ENCODE results near the gene BCR. TPM values are rescaled to one million over a fixed set of nuclear protein-coding genes. Genes with fewer than 3 reads are reported as not detected.

The BCR gene
- polyA plus RNA-seq, 1 donor (not counting 4 experiments of a cell fraction or from before 2014, with no cell fraction given), result 25.8 TPM

DNA sequence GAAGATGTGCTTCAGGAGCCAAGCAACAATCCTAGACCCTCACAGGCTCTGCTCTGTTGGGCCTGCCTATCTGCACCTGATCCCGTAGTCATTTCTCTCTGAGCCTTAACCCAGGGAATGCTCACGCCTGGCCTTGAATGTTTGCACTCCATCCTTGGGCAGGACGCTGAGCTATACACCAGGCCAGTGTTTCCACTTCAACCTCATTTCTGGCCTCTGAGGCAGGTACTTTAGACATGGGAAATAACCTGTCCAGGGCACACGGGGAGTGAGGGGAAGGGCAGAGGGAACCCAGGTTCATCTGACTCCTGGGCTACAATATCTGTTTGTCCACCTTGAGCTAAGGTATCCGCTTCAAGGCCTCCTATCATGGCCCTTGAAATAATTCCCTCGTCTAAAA lies 48.4 kb upstream of the BCR start:
- Histone ChIP-seq H3K9me1 (ENCODE audit: control insufficient read depth, extremely low read depth, insufficient read depth, low read length) (no peaks in the 10 kb centered on the region), H3K79me2 (ENCODE audit: control insufficient read depth, insufficient read depth, low read length) (no peaks in the 10 kb centered on the region), H3K9me3 (ENCODE audit: control insufficient read depth, low read depth, low read length) (no peaks in the 10 kb centered on the region), H3K4me3 (ENCODE audit: control insufficient read depth in 2 of 3, extremely low read depth in 1 of 3, insufficient read depth in 2 of 3, low read depth in 1 of 3, low read length in 3 of 3) (no peak overlapping the region), H3K27ac (ENCODE audit: control insufficient read depth, insufficient read depth, low read length) (no peak overlapping the region), H3K4me1 (ENCODE audit: control insufficient read depth, extremely low read depth, insufficient read depth, low read length) (no peaks in the 10 kb centered on the region), H3K4me2 (ENCODE audit: control insufficient read depth, extremely low read depth, insufficient read depth, low read depth, low read length) (no peak overlapping the region), H3K36me3 (ENCODE audit: control insufficient read depth in 2 of 2, extremely low read depth in 1 of 2, insufficient read depth in 2 of 2, low read length in 2 of 2) (no peaks in the 10 kb centered on the region), H4K20me1 (ENCODE audit: control insufficient read depth, extremely low read depth, insufficient read depth, low read length) (peaks cover 3% of the 10 kb centered on the region), H3K27me3 (ENCODE audit: control insufficient read depth, extremely low read depth, insufficient read depth, low read length) (no peaks in the 10 kb centered on the region), H2AFZ (ENCODE audit: control insufficient read depth, low read length) (no peak overlapping the region), H3K9ac (ENCODE audit: control insufficient read depth, extremely low read depth, insufficient read depth, low read length) (no peak overlapping the region)
- no peak for TF ChIP-seq EZH2 (IDR thresholded peaks at IDR 0.05; ENCODE audit: low read length)
- TF ChIP-seq, protein P1, sequence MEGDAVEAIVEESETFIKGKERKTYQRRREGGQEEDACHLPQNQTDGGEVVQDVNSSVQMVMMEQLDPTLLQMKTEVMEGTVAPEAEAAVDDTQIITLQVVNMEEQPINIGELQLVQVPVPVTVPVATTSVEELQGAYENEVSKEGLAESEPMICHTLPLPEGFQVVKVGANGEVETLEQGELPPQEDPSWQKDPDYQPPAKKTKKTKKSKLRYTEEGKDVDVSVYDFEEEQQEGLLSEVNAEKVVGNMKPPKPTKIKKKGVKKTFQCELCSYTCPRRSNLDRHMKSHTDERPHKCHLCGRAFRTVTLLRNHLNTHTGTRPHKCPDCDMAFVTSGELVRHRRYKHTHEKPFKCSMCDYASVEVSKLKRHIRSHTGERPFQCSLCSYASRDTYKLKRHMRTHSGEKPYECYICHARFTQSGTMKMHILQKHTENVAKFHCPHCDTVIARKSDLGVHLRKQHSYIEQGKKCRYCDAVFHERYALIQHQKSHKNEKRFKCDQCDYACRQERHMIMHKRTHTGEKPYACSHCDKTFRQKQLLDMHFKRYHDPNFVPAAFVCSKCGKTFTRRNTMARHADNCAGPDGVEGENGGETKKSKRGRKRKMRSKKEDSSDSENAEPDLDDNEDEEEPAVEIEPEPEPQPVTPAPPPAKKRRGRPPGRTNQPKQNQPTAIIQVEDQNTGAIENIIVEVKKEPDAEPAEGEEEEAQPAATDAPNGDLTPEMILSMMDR (optimal IDR thresholded peaks at IDR 0.05 in 1 of 3, IDR thresholded peaks at IDR 0.05 in 1 of 3, conservative IDR thresholded peaks at IDR 0.05 in 1 of 3; ENCODE audit: extremely low read depth in 1 of 3, insufficient read depth in 2 of 3, low read length in 3 of 3), result no peak
- DNase-seq (ENCODE audit: low read depth, low spot score), result no peak
- dilution Hi-C loops (cut with MboI; ENCODE audit: extremely low pct_ligation_motif_present, low sequenced_read_pairs), result no loop called here
- no peak for FAIRE-seq

- Histone ChIP-seq H3K4me3 (ENCODE audit: control insufficient read depth in 2 of 3, extremely low read depth in 1 of 3, insufficient read depth in 2 of 3, low read depth in 1 of 3, low read length in 3 of 3) (no peak overlapping the region), H3K9me1 (ENCODE audit: control insufficient read depth, extremely low read depth, insufficient read depth, low read length) (no peaks in the 10 kb centered on the region), H3K4me1 (ENCODE audit: control insufficient read depth, extremely low read depth, insufficient read depth, low read length) (peaks cover 5% of the 10 kb centered on the region), H3K9me3 (ENCODE audit: control insufficient read depth, low read depth, low read length) (no peaks in the 10 kb centered on the region), H4K20me1 (ENCODE audit: control insufficient read depth, extremely low read depth, insufficient read depth, low read length) (peaks cover 3% of the 10 kb centered on the region), H3K27ac (ENCODE audit: control insufficient read depth, insufficient read depth, low read length) (no peak overlapping the region), H3K79me2 (ENCODE audit: control insufficient read depth, insufficient read depth, low read length) (no peaks in the 10 kb centered on the region), H2AFZ (ENCODE audit: control insufficient read depth, low read length) (no peak overlapping the region), H3K4me2 (ENCODE audit: control insufficient read depth, extremely low read depth, insufficient read depth, low read depth, low read length) (no peak overlapping the region), H3K27me3 (ENCODE audit: control insufficient read depth, extremely low read depth, insufficient read depth, low read length) (no peaks in the 10 kb centered on the region), H3K36me3 (ENCODE audit: control insufficient read depth in 2 of 2, extremely low read depth in 1 of 2, insufficient read depth in 2 of 2, low read length in 2 of 2) (no peaks in the 10 kb centered on the region), H3K9ac (ENCODE audit: control insufficient read depth, extremely low read depth, insufficient read depth, low read length) (no peak overlapping the region)
- no peak for FAIRE-seq
- dilution Hi-C loops (cut with MboI; ENCODE audit: extremely low pct_ligation_motif_present, low sequenced_read_pairs), result no loop called here
- no peak for DNase-seq (ENCODE audit: low read depth, low spot score)
- TF ChIP-seq, protein P1 (optimal IDR thresholded peaks at IDR 0.05 in 1 of 3, IDR thresholded peaks at IDR 0.05 in 1 of 3, conservative IDR thresholded peaks at IDR 0.05 in 1 of 3; ENCODE audit: extremely low read depth in 1 of 3, insufficient read depth in 2 of 3, low read length in 3 of 3), result no peak
- no peak for TF ChIP-seq EZH2 (IDR thresholded peaks at IDR 0.05; ENCODE audit: low read length)
Observed at GRCh38 chr22:23132376-23133091, 47.8 kb upstream of the BCR start.
